ENCODE data around the gene GJA1.

DNA sequence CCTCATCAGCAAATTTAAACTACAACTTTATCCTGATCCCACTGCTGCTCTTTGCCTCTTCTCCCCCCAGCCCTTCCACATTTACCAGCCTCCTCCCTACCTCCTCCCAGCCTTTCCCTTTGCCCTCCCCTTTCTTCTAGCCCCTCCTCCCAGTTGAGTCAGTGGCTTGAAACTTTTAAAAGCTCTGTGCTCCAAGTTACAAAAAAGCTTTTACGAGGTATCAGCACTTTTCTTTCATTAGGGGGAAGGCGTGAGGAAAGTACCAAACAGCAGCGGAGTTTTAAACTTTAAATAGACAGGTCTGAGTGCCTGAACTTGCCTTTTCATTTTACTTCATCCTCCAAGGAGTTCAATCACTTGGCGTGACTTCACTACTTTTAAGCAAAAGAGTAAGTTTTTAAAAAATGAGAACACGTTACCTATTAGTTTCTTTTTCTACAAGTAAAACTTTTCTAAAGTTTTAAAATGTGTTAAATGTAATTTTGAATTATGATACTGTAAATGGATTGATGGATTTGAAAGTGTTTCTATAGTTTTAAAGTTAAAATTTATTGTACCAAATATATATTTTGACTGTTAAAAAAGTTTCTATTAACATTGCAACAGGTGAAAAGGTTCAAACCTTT, at the start of gene GJA1:
- TF ChIP-seq, protein P1, sequence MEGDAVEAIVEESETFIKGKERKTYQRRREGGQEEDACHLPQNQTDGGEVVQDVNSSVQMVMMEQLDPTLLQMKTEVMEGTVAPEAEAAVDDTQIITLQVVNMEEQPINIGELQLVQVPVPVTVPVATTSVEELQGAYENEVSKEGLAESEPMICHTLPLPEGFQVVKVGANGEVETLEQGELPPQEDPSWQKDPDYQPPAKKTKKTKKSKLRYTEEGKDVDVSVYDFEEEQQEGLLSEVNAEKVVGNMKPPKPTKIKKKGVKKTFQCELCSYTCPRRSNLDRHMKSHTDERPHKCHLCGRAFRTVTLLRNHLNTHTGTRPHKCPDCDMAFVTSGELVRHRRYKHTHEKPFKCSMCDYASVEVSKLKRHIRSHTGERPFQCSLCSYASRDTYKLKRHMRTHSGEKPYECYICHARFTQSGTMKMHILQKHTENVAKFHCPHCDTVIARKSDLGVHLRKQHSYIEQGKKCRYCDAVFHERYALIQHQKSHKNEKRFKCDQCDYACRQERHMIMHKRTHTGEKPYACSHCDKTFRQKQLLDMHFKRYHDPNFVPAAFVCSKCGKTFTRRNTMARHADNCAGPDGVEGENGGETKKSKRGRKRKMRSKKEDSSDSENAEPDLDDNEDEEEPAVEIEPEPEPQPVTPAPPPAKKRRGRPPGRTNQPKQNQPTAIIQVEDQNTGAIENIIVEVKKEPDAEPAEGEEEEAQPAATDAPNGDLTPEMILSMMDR (IDR thresholded peaks at IDR 0.05) = no peak
- no peak for TF ChIP-seq ZFX (IDR thresholded peaks at IDR 0.05; ENCODE audit: borderline replicate concordance)
